ENCODE data around the gene BCL6. TPM values are rescaled to one million over a fixed set of nuclear protein-coding genes. Genes with fewer than 3 reads are reported as not detected.

Gene BCL6
- total and polyA plus RNA-seq, 9 of the 15 experiments (the other 6 are each of a cell fraction or from before 2014, with no cell fraction given): 0.08 to 3.5 (median 1.6) TPM

DNA sequence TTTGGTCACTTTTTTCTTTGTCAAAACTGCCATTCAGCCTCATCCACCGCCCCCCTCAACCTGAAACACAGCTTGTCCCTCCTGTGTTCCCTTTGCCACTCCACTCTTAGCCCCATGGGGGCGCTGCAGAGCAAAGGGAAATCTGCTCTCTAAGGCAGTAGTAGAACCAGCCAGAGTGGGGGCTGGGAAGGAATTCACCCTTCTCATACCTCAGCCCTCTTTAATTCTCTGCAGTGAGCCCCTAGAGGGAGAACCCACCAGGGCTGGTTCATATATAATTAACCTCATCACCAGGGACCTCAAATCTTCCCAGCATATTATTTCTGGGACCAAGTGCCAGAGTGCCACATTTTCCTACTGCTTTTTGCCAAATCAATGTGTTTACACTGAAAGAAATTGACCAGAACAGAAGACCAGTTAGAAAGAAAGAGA lies 2.8 kb upstream of the BCL6 start (continued):
- no peak for TF ChIP-seq ZNF174 (CRISPR knock-in tag; IDR thresholded peaks at IDR 0.05)
- TF ChIP-seq ARID1B (IDR thresholded peaks at IDR 0.05): peak; percentile 29; the same call in 1 of the 2 replicates
- TF ChIP-seq SMARCA4 (IDR thresholded peaks at IDR 0.05): peak; percentile 90
- peak; percentile 93 for TF ChIP-seq ARID2 (IDR thresholded peaks at IDR 0.05)
- TF ChIP-seq GTF2F1 (IDR thresholded peaks at IDR 0.05; ENCODE audit: low read depth, low read length): no peak
- no peak for TF ChIP-seq TAF1 (IDR thresholded peaks at IDR 0.05; ENCODE audit: control insufficient read depth, extremely low read depth, insufficient read depth, low read length, severe bottlenecking)
- 0 out of 2 replicates have a peak, but pooled peaks have one; percentile 18 for TF ChIP-seq NCOA6 (IDR thresholded peaks at IDR 0.05)
- peak in 1 of 2 experiments; percentile 30 for TF ChIP-seq AFF1 (IDR thresholded peaks at IDR 0.05; ENCODE audit: low read depth in 1 of 2, partially characterized antibody in 2 of 2)
- TF ChIP-seq KLF6 (CRISPR knock-in tag; IDR thresholded peaks at IDR 0.05; ENCODE audit: borderline replicate concordance): no peak
- TF ChIP-seq CTCF (IDR thresholded peaks at IDR 0.05 in 2 of 3, conservative IDR thresholded peaks at IDR 0.05 in 1 of 3; ENCODE audit: insufficient read depth in 2 of 3, low read depth in 1 of 3, low read length in 3 of 3): peak; percentile 85 to 97 (median 94)
- TF ChIP-seq CBFA2T2 (conservative IDR thresholded peaks at IDR 0.05): no peak
- peak; percentile 79; the same call in 1 of the 2 replicates for TF ChIP-seq SMARCC2 (IDR thresholded peaks at IDR 0.05; ENCODE audit: low read depth)
- TF ChIP-seq SREBF2 (CRISPR knock-in tag; IDR thresholded peaks at IDR 0.05): no peak
- TF ChIP-seq YY1 (IDR thresholded peaks at IDR 0.05; ENCODE audit: borderline replicate concordance in 1 of 3, control insufficient read depth in 1 of 3, extremely low read depth in 1 of 3, insufficient read depth in 3 of 3, insufficient read length in 1 of 3, insufficient replicate concordance in 2 of 3, low read depth in 1 of 3, low read length in 2 of 3): peak in 2 of 3 experiments; percentile 13 to 27
- 0 out of 2 replicates have a peak, but pooled peaks have one; percentile 15 for TF ChIP-seq SMAD4 (CRISPR knock-in tag; conservative IDR thresholded peaks at IDR 0.05)
- TF ChIP-seq CHAMP1 (IDR thresholded peaks at IDR 0.05): no peak
- TF ChIP-seq HNRNPUL1 (IDR thresholded peaks at IDR 0.05; ENCODE audit: low read length): no peak
- peak; percentile 40; the same call in 1 of the 2 replicates for TF ChIP-seq EP300 (IDR thresholded peaks at IDR 0.05; ENCODE audit: low read length)
